ENCODE measurements around the gene ITGAD.

The ITGAD gene

GRCh38 chr16:31409433-31409832, 16.3 kb downstream of the ITGAD start:
- no peak for TF ChIP-seq CTCF (IDR thresholded peaks at IDR 0.05; ENCODE audit: control extremely low read depth, extremely low read depth, low read depth, missing control alignments)
- POLR2A ChIA-PET, result no interaction called here
- CTCF ChIA-PET, result no interaction called here
- DNase-seq (ENCODE audit: extremely low spot score), result no peak

GRCh38 chr16:31410082-31410481, 16.9 kb downstream of the ITGAD start:
- CTCF ChIA-PET, result no interaction called here
- no peak for DNase-seq (ENCODE audit: extremely low spot score)
- no peak for TF ChIP-seq CTCF (IDR thresholded peaks at IDR 0.05; ENCODE audit: control extremely low read depth, extremely low read depth, low read depth, missing control alignments)
- POLR2A ChIA-PET, result no interaction called here

- DNase-seq (ENCODE audit: extremely low spot score), result no peak
- CTCF ChIA-PET, result interaction anchor here (1.0 kb wide), 1 partner anchor 30 kb away, joined by 3 read pairs; no protein-coding TSS in a partner anchor
- POLR2A ChIA-PET, result no interaction called here
- no peak for TF ChIP-seq CTCF (IDR thresholded peaks at IDR 0.05; ENCODE audit: control extremely low read depth, extremely low read depth, low read depth, missing control alignments)
Observed at GRCh38 chr16:31411024-31411844, 18.1 kb downstream of the ITGAD start.

GRCh38 chr16:31412750-31413149, 19.6 kb downstream of the ITGAD start:
- POLR2A ChIA-PET, result no interaction called here
- no peak for DNase-seq (ENCODE audit: extremely low spot score)
- CTCF ChIA-PET, result no interaction called here
- no peak for TF ChIP-seq CTCF (IDR thresholded peaks at IDR 0.05; ENCODE audit: control extremely low read depth, extremely low read depth, low read depth, missing control alignments)

- TF ChIP-seq CTCF (IDR thresholded peaks at IDR 0.05; ENCODE audit: control extremely low read depth, extremely low read depth, low read depth, missing control alignments), result no peak
- ChIA-PET CTCF (interaction anchor here (2.0 kb wide), 1 partner anchor 17 kb away, joined by 5 read pairs; no protein-coding TSS in a partner anchor), POLR2A (no interaction called here)
- no peak for DNase-seq (ENCODE audit: extremely low spot score)
Observed at GRCh38 chr16:31413381-31413780, 20.2 kb downstream of the ITGAD start.

GRCh38 chr16:31413943-31414342, 20.8 kb downstream of the ITGAD start:
- POLR2A ChIA-PET, result no interaction called here
- DNase-seq (ENCODE audit: extremely low spot score), result no peak
- CTCF ChIA-PET, result interaction anchor here (2.0 kb wide), 1 partner anchor 16 kb away, joined by 5 read pairs; no protein-coding TSS in a partner anchor
- TF ChIP-seq CTCF (IDR thresholded peaks at IDR 0.05; ENCODE audit: control extremely low read depth, extremely low read depth, low read depth, missing control alignments), result no peak
